K562 (cell line): Measurements from ENCODE around the gene CTNNBL1. TPM values are rescaled to one million over a fixed set of nuclear protein-coding genes. Genes with fewer than 3 reads are reported as not detected.

ENCODE experiments used
- ATAC-seq: fragments of 200-7000 bp; cut with Tn5 transposase; 3 replicates; pipeline ENCODE4 v1.9.1; 2020; ENCODE audit warnings: moderate library complexity
- BruUV-seq: library from RNA; stranded (reverse); fragments of 400-500 nt; replicated peaks from 2 replicates; lab custom pipeline; 2021; lab: Mats Ljungman, UMichigan
- CTCF ChIA-PET: fragments of 300-600 bp; formaldehyde crosslinking; extraction: SDS; loops from one replicate; lab custom pipeline; 2021; ENCODE audit warnings: low intra/inter-chr PET ratio; lab: Yijun Ruan, JAX
- POLR2A ChIA-PET: fragments of 300-600, 350-650 bp; sonication (Branson Sonifier 250); formaldehyde crosslinking; extraction: SDS; loops from one replicate; lab custom pipeline; 2021; ENCODE audit warnings: antibody characterized with exemption, inconsistent platforms; lab: Yijun Ruan, JAX
- DNase-seq, 4 experiments: peaks; one replicate each; pipeline versions ENCODE4 v3.0.0 to v3.0.0-alpha.2; 2011 to 2018; ENCODE audit warnings: low spot score in 3 of 4, mixed read lengths in 3 of 4; ENCODE audit errors: extremely low read depth in 1 of 4
- FAIRE-seq: peaks from 2 replicates; lab custom pipeline; 2011; peaks lifted over from hg19 to GRCh38; lab: Jason Lieb, UNC
- H2AFZ ChIP-seq: 2 replicates; pipeline ENCODE4 v1.6.0; 2011; ENCODE audit warnings: low read depth, low read length, control low read depth, inconsistent platforms
- H3K27ac ChIP-seq: fragments of 200-600 bp; 3 replicates; pipeline ENCODE4 v1.8.0; 2011; ENCODE audit warnings: low read depth, mild to moderate bottlenecking, control low read depth, inconsistent platforms, low read length, moderate library complexity, mixed read lengths; ENCODE audit errors: extremely low read depth
- H3K27me3 ChIP-seq, 2 experiments: fragments of 300-600 bp in 1 of 2; 2 replicates in 1 of 2; 3 replicates in 1 of 2; pipeline versions ENCODE4 v1.6.0 to v1.8.0; 2011; ENCODE audit warnings: inconsistent platforms in 2 of 2, low read length in 2 of 2, mild to moderate bottlenecking in 1 of 2, mixed read lengths in 1 of 2, moderate library complexity in 1 of 2; ENCODE audit not compliant: control insufficient read depth in 2 of 2, insufficient read depth in 2 of 2
- H3K36me3 ChIP-seq: fragments of 300-600 bp; 3 replicates; pipeline ENCODE4 v1.8.0; 2011; ENCODE audit warnings: mild to moderate bottlenecking, low read length, inconsistent platforms; ENCODE audit not compliant: control insufficient read depth, insufficient read depth
- H3K4me1 ChIP-seq, 2 experiments: fragments of 200-600 bp in 1 of 2; replicated peaks in 1 of 2; 2 replicates in 1 of 2; 3 replicates in 1 of 2; pipeline versions ENCODE4 v1.5.1 to v1.8.0; 2011; ENCODE audit warnings: inconsistent platforms in 2 of 2, low read length in 2 of 2, mild to moderate bottlenecking in 1 of 2, mixed read lengths in 1 of 2, moderate library complexity in 1 of 2; ENCODE audit not compliant: control insufficient read depth in 2 of 2, insufficient read depth in 2 of 2
- H3K4me2 ChIP-seq: 2 replicates; pipeline ENCODE4 v1.6.1; 2011; ENCODE audit warnings: low read length, control low read depth, inconsistent platforms, mixed read lengths; ENCODE audit not compliant: insufficient read depth
- H3K4me3 ChIP-seq: fragments of 200-600 bp; sonication (generic), shearing (Covaris generic); 2 replicates; pipeline ENCODE4 v1.5.1; 2016; ENCODE audit warnings: control low read depth, inconsistent platforms
- H3K79me2 ChIP-seq: fragments of 200-600 bp; 3 replicates; pipeline ENCODE4 v1.8.0; 2011; ENCODE audit warnings: low read length, inconsistent platforms; ENCODE audit not compliant: control insufficient read depth, insufficient read depth
- H3K9ac ChIP-seq, 2 experiments: 2 replicates each; pipeline versions ENCODE4 v1.6.0 to v1.6.1; 2011; ENCODE audit warnings: low read depth in 2 of 2, low read length in 2 of 2, control low read depth in 1 of 2, inconsistent platforms in 1 of 2, mild to moderate bottlenecking in 1 of 2, mixed read lengths in 1 of 2; ENCODE audit not compliant: insufficient read depth in 1 of 2
- H3K9me1 ChIP-seq: one replicate; pipeline ENCODE4 v1.6.0; 2011; ENCODE audit warnings: inconsistent platforms, mild to moderate bottlenecking, low read length, moderate library complexity; ENCODE audit not compliant: control insufficient read depth, insufficient read depth
- H3K9me3 ChIP-seq: replicated peaks from 2 replicates; pipeline ENCODE4 v1.5.1; 2011; ENCODE audit warnings: low read depth, low read length, inconsistent platforms; ENCODE audit not compliant: control insufficient read depth, insufficient read depth
- H4K20me1 ChIP-seq: replicated peaks from 2 replicates; pipeline ENCODE4 v1.6.1; 2011; ENCODE audit warnings: low read length, inconsistent platforms, mixed read lengths; ENCODE audit not compliant: control insufficient read depth, insufficient read depth
- COPS2 ChIP-seq: fragments of 450-650 bp; conservative IDR thresholded peaks from 2 replicates; pipeline ENCODE4 v1.6.1; 2016; ENCODE audit warnings: mild to moderate bottlenecking, moderate library complexity
- ELF1 ChIP-seq: fragments of 200-800 bp; sonication (Bioruptor generic); IDR thresholded peaks from 2 replicates; pipeline ENCODE4 v1.6.1; 2016; ENCODE audit warnings: missing genetic modification characterization, missing compliant biosample characterization
- GABPB1 ChIP-seq: sonication (generic); formaldehyde crosslinking; IDR thresholded peaks from 2 replicates; pipeline ENCODE4 v1.8.0; 2022; ENCODE audit warnings: mild to moderate bottlenecking, missing genetic modification reagents
- HCFC1 ChIP-seq: IDR thresholded peaks from 2 replicates; pipeline ENCODE4 v1.6.1; 2012; ENCODE audit warnings: low read depth, low read length, improper control_type of control experiment
- POU5F1 ChIP-seq: fragments of 150-350 bp; IDR thresholded peaks from 2 replicates; pipeline ENCODE4 v1.6.1; 2014; ENCODE audit warnings: borderline replicate concordance, low read length, low read depth, mild to moderate bottlenecking; ENCODE audit not compliant: partially characterized antibody
- RNF2 ChIP-seq: sonication (generic); IDR thresholded peaks from 2 replicates; pipeline ENCODE4 v1.6.1; 2016
- SMARCC2 ChIP-seq: fragments of 450-650 bp; IDR thresholded peaks from 2 replicates; pipeline ENCODE4 v1.6.1; 2017; ENCODE audit warnings: antibody characterized with exemption, moderate library complexity, mild to moderate bottlenecking, low read depth
- SRSF1 ChIP-seq: fragments of 200-400 bp; formaldehyde crosslinking; IDR thresholded peaks from 2 replicates; pipeline ENCODE4 v1.6.1; 2017; ENCODE audit warnings: mild to moderate bottlenecking, low read depth, low read length, moderate library complexity
- STAT5A ChIP-seq: IDR thresholded peaks from 2 replicates; pipeline ENCODE4 v1.6.1; 2012; ENCODE audit warnings: low read length, inconsistent platforms, borderline replicate concordance
- TAF1 ChIP-seq: IDR thresholded peaks from 2 replicates; pipeline ENCODE4 v1.6.1; 2011; ENCODE audit warnings: mild to moderate bottlenecking, low read length, moderate library complexity; ENCODE audit not compliant: insufficient read depth, control insufficient read depth, severe bottlenecking; ENCODE audit errors: extremely low read depth
- ZBTB8A ChIP-seq: fragments of 450-650 bp; IDR thresholded peaks from 2 replicates; pipeline ENCODE4 v1.6.1; 2018; ENCODE audit warnings: mild to moderate bottlenecking, moderate library complexity; ENCODE audit not compliant: partially characterized antibody
- ZNF224 ChIP-seq: sonication (generic); formaldehyde crosslinking; IDR thresholded peaks from 2 replicates; pipeline ENCODE4 v1.8.0; 2022; ENCODE audit warnings: mild to moderate bottlenecking, missing genetic modification reagents
- ZNF41 ChIP-seq: fragments of 250-450 bp; sonication (Bioruptor Pico); conservative IDR thresholded peaks from 2 replicates; pipeline ENCODE4 v1.4.0; 2020; ENCODE audit warnings: mild to moderate bottlenecking
- ZNF644 ChIP-seq: fragments of 200-800 bp; sonication (Bioruptor generic); IDR thresholded peaks from 2 replicates; pipeline ENCODE4 v1.6.1; 2016; ENCODE audit warnings: low read depth, missing genetic modification characterization, missing compliant biosample characterization
- ZNF707 ChIP-seq: fragments of 250-450 bp; sonication (Bioruptor Pico); conservative IDR thresholded peaks from 2 replicates; pipeline ENCODE4 v1.8.0; 2022; ENCODE audit warnings: inconsistent platforms, mild to moderate bottlenecking, moderate library complexity
- WGBS: fragments of 100-300 bp; shearing (Covaris generic); methylation state at CpG from one replicate; pipeline ENCODE4 v1.1.6; 2016; ENCODE audit warnings: low coverage, mixed read lengths; ENCODE audit not compliant: insufficient coverage; ENCODE audit errors: missing lambda C conversion rate; 5-methylcytosine and 5-hydroxymethylcytosine counted together
- in situ Hi-C: fragments of 300-500 bp; cut with MboI; formaldehyde crosslinking; loops from 4 replicates; pipeline ENCODE4 v1.15.0; 2018; ENCODE audit warnings: inconsistent platforms, mixed read lengths
- intact Hi-C: fragments of 100-400 bp; cut with micrococcal nuclease; formaldehyde crosslinking; loops from 2 replicates; pipeline ENCODE4 v1.14.2; 2022
- polyA plus RNA-seq, 8 experiments: library from polyadenylated mRNA; depleted of rRNA in 4 of 8; stranded (reverse) in 5 of 8; unstranded in 3 of 8; fragments of >200 nt; fragmentation: Nextera tagmentation in 2 of 8; fragmentation: Illumina TruSeq in 1 of 8; extraction: Ambion mirVana in 2 of 8; extraction: Trizol in 1 of 8; gene quantifications; 2 replicates each; pipeline versions ENCODE4 v1.2.1 to v1.2.3, GENCODE V29; 2011 to 2014; ENCODE audit warnings: inconsistent platforms in 1 of 8, missing spikeins in 1 of 8
- total RNA-seq, 7 experiments: library from RNA; depleted of rRNA in 6 of 7; stranded (reverse); fragments of >200 nt in 6 of 7; fragmentation: Illumina TruSeq in 2 of 7; extraction: Trizol in 2 of 7; gene quantifications; 2 replicates each; pipeline versions ENCODE4 v1.2.1 to v1.2.3, GENCODE V29; 2011 to 2021; ENCODE audit warnings: low replicate concordance in 1 of 7
- TF ChIP-seq, protein P1 (sequence below): IDR thresholded peaks from 3 replicates; pipeline ENCODE4 v1.6.1; 2011; ENCODE audit warnings: borderline replicate concordance, mild to moderate bottlenecking, moderate library complexity; ENCODE audit not compliant: insufficient read length; ENCODE audit errors: extremely low read depth
- TF ChIP-seq, protein P2 (sequence below): sonication (generic); formaldehyde crosslinking; IDR thresholded peaks from 2 replicates; pipeline ENCODE4 v1.8.1; 2022; ENCODE audit warnings: missing genetic modification reagents

CTNNBL1 gene
- total and polyA plus RNA-seq, 9 of the 15 experiments (the other 6 are each of a cell fraction or from before 2014, with no cell fraction given): 32.4 to 85.6 (median 43.6) TPM

DNA sequence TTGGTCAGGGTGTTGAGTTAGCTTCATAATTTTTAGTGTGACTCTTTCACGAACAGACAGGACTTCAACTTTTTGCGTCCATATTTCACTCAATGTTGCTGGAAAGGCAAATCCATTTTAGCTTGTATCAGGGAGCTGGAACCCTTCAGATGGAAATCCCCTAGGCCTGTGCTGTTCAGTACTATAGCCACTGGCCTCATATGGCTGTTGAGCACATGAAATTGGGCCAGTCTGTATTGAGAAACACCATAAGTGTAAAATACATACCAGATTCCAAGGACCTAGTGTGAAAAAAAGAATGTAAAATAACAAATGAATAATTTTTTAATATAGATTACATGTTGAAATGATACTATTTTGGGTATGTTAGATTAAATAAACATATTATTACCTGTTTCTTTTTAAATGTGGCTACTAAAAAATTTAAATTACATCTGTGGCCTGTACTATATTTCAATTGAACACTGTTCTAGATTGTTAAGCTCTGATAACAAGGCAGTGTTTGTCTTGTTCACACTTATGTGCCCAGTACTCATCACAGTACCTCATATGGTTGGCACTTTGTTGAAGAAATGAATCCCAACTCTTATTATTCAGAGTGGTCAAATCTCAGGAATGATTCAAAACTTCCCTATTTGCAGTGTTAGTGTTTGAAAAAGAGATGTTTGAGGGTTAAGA lies 34.3 kb downstream of the CTNNBL1 start:
- 92% methylated on average over 2 of the region's 2 CpGs for WGBS
- H3K4me2 ChIP-seq: no peak overlapping the region
- TF ChIP-seq COPS2: no peak
- TF ChIP-seq, protein P1, sequence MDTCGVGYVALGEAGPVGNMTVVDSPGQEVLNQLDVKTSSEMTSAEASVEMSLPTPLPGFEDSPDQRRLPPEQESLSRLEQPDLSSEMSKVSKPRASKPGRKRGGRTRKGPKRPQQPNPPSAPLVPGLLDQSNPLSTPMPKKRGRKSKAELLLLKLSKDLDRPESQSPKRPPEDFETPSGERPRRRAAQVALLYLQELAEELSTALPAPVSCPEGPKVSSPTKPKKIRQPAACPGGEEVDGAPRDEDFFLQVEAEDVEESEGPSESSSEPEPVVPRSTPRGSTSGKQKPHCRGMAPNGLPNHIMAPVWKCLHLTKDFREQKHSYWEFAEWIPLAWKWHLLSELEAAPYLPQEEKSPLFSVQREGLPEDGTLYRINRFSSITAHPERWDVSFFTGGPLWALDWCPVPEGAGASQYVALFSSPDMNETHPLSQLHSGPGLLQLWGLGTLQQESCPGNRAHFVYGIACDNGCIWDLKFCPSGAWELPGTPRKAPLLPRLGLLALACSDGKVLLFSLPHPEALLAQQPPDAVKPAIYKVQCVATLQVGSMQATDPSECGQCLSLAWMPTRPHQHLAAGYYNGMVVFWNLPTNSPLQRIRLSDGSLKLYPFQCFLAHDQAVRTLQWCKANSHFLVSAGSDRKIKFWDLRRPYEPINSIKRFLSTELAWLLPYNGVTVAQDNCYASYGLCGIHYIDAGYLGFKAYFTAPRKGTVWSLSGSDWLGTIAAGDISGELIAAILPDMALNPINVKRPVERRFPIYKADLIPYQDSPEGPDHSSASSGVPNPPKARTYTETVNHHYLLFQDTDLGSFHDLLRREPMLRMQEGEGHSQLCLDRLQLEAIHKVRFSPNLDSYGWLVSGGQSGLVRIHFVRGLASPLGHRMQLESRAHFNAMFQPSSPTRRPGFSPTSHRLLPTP: no peak
- no peak for TF ChIP-seq TAF1
- no peak for TF ChIP-seq SRSF1
- TF ChIP-seq HCFC1: no peak
- TF ChIP-seq ZNF224: no peak
- no peak for TF ChIP-seq ZNF644
- TF ChIP-seq ZNF707: no peak
- TF ChIP-seq ZNF41 (CRISPR knock-in tag): no peak
- no peak for TF ChIP-seq SMARCC2
- TF ChIP-seq RNF2: no peak
- TF ChIP-seq ELF1: no peak
- no peak for TF ChIP-seq POU5F1
- no peak for TF ChIP-seq GABPB1 (CRISPR knock-in tag)
- TF ChIP-seq, protein P2, sequence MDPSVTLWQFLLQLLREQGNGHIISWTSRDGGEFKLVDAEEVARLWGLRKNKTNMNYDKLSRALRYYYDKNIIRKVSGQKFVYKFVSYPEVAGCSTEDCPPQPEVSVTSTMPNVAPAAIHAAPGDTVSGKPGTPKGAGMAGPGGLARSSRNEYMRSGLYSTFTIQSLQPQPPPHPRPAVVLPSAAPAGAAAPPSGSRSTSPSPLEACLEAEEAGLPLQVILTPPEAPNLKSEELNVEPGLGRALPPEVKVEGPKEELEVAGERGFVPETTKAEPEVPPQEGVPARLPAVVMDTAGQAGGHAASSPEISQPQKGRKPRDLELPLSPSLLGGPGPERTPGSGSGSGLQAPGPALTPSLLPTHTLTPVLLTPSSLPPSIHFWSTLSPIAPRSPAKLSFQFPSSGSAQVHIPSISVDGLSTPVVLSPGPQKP: no peak
- TF ChIP-seq STAT5A: no peak
- TF ChIP-seq ZBTB8A: no peak
- ChIA-PET POLR2A (interaction anchor here (0.9 to 1.2 kb wide), 3 partner anchors 15 to 27 kb away, joined by 3 to 4 read pairs (median 3); no protein-coding TSS in a partner anchor), CTCF (interaction anchor here (0.5 kb wide), 1 partner anchor 19 kb away, joined by 5 read pairs; no protein-coding TSS in a partner anchor)
- DNase-seq: no peak
- H3K9me1 ChIP-seq: no peaks in the 10 kb centered on the region
- H4K20me1 ChIP-seq: no peaks in the 10 kb centered on the region
- H3K36me3 ChIP-seq: peaks cover 2% of the 10 kb centered on the region; the same call in 1 of the 3 replicates
- H3K4me3 ChIP-seq: no peak overlapping the region
- BruUV-seq: no TSS peak
- no peaks in the 10 kb centered on the region for H3K79me2 ChIP-seq
- no peak overlapping the region for H3K9ac ChIP-seq
- no peaks in the 10 kb centered on the region; a peak in 1 of 5 replicates for H3K4me1 ChIP-seq
- H3K27ac ChIP-seq: no peak overlapping the region
- in situ Hi-C loops (no loop called here), intact Hi-C loops (no loop called here)
- H2AFZ ChIP-seq: no peak overlapping the region
- FAIRE-seq: no peak
- no peak for ATAC-seq
- no peaks in the 10 kb centered on the region for H3K27me3 ChIP-seq
- no peaks in the 10 kb centered on the region for H3K9me3 ChIP-seq
